Measurements from ENCODE around the gene STX10. TPM values are rescaled to one million over a fixed set of nuclear protein-coding genes. Genes with fewer than 3 reads are reported as not detected.

The STX10 gene
- total and polyA plus RNA-seq, 9 of the 15 experiments (the other 6 are each of a cell fraction or from before 2014, with no cell fraction given): 0.51 to 66.3 (median 31.0) TPM

DNA sequence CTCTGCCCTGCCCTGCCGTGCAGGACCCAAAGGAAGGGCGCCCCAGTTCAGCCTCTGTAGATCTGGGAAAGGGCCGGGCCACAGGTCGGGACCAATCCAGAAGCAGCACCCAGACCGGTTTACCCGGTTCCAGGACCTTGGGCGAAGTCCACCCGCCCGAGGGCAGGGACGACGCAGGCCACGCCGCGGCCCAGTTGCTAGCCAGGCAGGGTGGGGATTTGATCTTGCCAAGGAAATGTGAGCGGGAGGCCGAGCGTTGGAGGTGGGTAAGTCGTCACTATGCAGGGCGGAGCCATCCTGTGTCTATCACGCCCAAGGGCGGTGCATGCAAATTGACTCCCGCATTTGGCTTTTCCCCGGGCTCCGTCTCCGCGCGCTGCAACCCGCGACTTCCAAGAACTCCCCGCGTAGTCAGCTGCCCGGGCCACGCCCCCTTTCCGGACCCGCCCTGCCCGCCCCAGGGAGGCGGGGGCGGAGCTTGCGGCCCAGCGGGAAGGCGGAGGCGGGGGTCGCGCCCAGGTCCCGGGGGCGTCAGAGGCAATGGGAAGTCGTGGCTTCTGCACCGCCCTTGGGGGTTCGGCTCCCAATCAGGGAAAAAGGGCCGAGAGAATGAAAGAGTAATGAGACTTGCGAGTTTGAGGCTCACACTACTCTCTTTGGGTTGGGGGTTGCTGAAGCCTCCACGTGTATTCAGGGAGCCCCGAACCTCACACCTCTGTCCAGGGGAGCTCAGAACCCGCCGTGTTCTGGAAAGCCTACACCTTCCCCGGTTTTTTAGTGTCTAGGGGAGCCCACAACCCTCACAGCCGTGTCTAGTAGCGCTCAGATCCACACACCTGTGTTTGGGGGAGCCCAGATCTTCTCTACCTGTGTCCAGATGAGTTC is 12.8 kb upstream of the STX10 start (continued):
- TF ChIP-seq, protein P1, sequence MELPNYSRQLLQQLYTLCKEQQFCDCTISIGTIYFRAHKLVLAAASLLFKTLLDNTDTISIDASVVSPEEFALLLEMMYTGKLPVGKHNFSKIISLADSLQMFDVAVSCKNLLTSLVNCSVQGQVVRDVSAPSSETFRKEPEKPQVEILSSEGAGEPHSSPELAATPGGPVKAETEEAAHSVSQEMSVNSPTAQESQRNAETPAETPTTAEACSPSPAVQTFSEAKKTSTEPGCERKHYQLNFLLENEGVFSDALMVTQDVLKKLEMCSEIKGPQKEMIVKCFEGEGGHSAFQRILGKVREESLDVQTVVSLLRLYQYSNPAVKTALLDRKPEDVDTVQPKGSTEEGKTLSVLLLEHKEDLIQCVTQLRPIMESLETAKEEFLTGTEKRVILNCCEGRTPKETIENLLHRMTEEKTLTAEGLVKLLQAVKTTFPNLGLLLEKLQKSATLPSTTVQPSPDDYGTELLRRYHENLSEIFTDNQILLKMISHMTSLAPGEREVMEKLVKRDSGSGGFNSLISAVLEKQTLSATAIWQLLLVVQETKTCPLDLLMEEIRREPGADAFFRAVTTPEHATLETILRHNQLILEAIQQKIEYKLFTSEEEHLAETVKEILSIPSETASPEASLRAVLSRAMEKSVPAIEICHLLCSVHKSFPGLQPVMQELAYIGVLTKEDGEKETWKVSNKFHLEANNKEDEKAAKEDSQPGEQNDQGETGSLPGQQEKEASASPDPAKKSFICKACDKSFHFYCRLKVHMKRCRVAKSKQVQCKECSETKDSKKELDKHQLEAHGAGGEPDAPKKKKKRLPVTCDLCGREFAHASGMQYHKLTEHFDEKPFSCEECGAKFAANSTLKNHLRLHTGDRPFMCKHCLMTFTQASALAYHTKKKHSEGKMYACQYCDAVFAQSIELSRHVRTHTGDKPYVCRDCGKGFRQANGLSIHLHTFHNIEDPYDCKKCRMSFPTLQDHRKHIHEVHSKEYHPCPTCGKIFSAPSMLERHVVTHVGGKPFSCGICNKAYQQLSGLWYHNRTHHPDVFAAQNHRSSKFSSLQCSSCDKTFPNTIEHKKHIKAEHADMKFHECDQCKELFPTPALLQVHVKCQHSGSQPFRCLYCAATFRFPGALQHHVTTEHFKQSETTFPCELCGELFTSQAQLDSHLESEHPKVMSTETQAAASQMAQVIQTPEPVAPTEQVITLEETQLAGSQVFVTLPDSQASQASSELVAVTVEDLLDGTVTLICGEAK (IDR thresholded peaks at IDR 0.05): no peak
- TF ChIP-seq, protein P1 (CRISPR knock-in tag; IDR thresholded peaks at IDR 0.05): no peak
- TF ChIP-seq BCL6 (CRISPR knock-in tag; IDR thresholded peaks at IDR 0.05) (no peak), ATF1 (CRISPR knock-in tag; IDR thresholded peaks at IDR 0.05) (no peak), ATF1 (tag; IDR thresholded peaks at IDR 0.05) (peak; percentile 84), CBX3 (IDR thresholded peaks at IDR 0.05; ENCODE audit: borderline replicate concordance in 1 of 2, low read length in 2 of 2) (no peak), RFX1 (IDR thresholded peaks at IDR 0.05) (no peak), RFX7 (CRISPR knock-in tag; IDR thresholded peaks at IDR 0.05) (0 out of 2 replicates have a peak, but pooled peaks have one; percentile 33), ERF (CRISPR knock-in tag; IDR thresholded peaks at IDR 0.05) (peak; percentile 75; the same call in 1 of the 2 replicates), NELFE (IDR thresholded peaks at IDR 0.05; ENCODE audit: insufficient read depth, insufficient read length) (no peak), HMG20B (CRISPR knock-in tag; IDR thresholded peaks at IDR 0.05) (no peak), TEAD1 (CRISPR knock-in tag; IDR thresholded peaks at IDR 0.05) (peak in 1 of 2 experiments; percentile 77; a peak in 1 of 4 replicates), CBX2 (IDR thresholded peaks at IDR 0.05; ENCODE audit: insufficient read depth, low read length, poor library complexity, severe bottlenecking) (no peak), DACH1 (IDR thresholded peaks at IDR 0.05; ENCODE audit: partially characterized antibody) (peak; percentile 35), PKNOX1 (IDR thresholded peaks at IDR 0.05) (peak; percentile 97), ZBTB7A (IDR thresholded peaks at IDR 0.05; ENCODE audit: borderline replicate concordance, control insufficient read depth, low read depth, low read length) (peak; percentile 100)
- TF ChIP-seq, protein P2, sequence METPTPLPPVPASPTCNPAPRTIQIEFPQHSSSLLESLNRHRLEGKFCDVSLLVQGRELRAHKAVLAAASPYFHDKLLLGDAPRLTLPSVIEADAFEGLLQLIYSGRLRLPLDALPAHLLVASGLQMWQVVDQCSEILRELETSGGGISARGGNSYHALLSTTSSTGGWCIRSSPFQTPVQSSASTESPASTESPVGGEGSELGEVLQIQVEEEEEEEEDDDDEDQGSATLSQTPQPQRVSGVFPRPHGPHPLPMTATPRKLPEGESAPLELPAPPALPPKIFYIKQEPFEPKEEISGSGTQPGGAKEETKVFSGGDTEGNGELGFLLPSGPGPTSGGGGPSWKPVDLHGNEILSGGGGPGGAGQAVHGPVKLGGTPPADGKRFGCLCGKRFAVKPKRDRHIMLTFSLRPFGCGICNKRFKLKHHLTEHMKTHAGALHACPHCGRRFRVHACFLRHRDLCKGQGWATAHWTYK (CRISPR knock-in tag; IDR thresholded peaks at IDR 0.05): peak; percentile 36

All from K562 (cell line).